Measurements from ENCODE around the gene STK33. TPM values are rescaled to one million over a fixed set of nuclear protein-coding genes. Genes with fewer than 3 reads are reported as not detected.

The STK33 gene
- total RNA-seq, 4 donors from 2014 or later = 0.76 TPM; not detected in 3

DNA sequence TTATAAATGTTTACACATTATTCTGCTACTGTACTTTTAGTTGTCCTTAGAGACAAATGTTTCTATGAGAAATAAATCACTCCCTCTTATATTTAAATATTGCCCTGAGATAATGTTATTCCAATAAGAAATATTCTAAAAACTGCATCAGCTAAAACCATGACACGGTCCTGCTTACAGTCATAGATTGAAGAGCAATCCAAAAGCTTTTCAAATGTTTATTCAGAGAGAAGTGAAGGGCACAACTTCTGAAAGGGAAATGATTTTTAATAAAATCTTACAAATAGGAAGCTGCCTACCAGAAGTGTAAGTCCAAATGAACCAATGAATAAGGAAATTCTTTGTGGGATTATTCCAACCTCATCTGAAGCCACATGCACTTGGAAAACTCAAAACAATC lies 49.2 kb downstream of the STK33 start:
- Histone ChIP-seq H3K4me1 (no peaks in the 10 kb centered on the region), H3K27me3 (peaks cover 5% of the 10 kb centered on the region), H3K4me3 (no peak overlapping the region), H3K9me3 (no peaks in the 10 kb centered on the region), H3K36me3 (no peaks in the 10 kb centered on the region), H3K27ac (no peak overlapping the region)
- 54% methylated on average over 1 of the region's 1 CpG for WGBS
- no peak for DNase-seq (ENCODE audit: low spot score in 2 of 2)
- no peak for TF ChIP-seq CTCF (IDR thresholded peaks at IDR 0.05)
- no peak for TF ChIP-seq EP300 (IDR thresholded peaks at IDR 0.05)
- TF ChIP-seq POLR2A (IDR thresholded peaks at IDR 0.05) = no peak
- no peak for TF ChIP-seq POLR2AphosphoS5 (IDR thresholded peaks at IDR 0.05)

- no peak for TF ChIP-seq POLR2AphosphoS5 (IDR thresholded peaks at IDR 0.05)
- TF ChIP-seq CTCF (IDR thresholded peaks at IDR 0.05) = no peak
- TF ChIP-seq POLR2A (IDR thresholded peaks at IDR 0.05) = no peak
- no peak for TF ChIP-seq EP300 (IDR thresholded peaks at IDR 0.05)
- 62% methylated on average over 1 of the region's 1 CpG for WGBS
- DNase-seq (ENCODE audit: low spot score in 2 of 2) = no peak
- Histone ChIP-seq H3K9me3 (no peaks in the 10 kb centered on the region), H3K36me3 (no peaks in the 10 kb centered on the region), H3K27me3 (peaks cover 5% of the 10 kb centered on the region), H3K27ac (no peak overlapping the region), H3K4me3 (no peak overlapping the region), H3K4me1 (no peaks in the 10 kb centered on the region)
Observed at GRCh38 chr11:8543278-8543677, 50.8 kb downstream of the STK33 start.

- Histone ChIP-seq H3K4me3 (no peak overlapping the region), H3K9me3 (no peaks in the 10 kb centered on the region), H3K27me3 (peaks cover 5% of the 10 kb centered on the region), H3K27ac (no peak overlapping the region), H3K36me3 (no peaks in the 10 kb centered on the region), H3K4me1 (no peaks in the 10 kb centered on the region)
- 61% methylated on average over 1 of the region's 1 CpG for WGBS
- TF ChIP-seq CTCF (IDR thresholded peaks at IDR 0.05) = no peak
- no peak for DNase-seq (ENCODE audit: low spot score in 2 of 2)
Observed at GRCh38 chr11:8541448-8541847, 52.6 kb downstream of the STK33 start.

DNA sequence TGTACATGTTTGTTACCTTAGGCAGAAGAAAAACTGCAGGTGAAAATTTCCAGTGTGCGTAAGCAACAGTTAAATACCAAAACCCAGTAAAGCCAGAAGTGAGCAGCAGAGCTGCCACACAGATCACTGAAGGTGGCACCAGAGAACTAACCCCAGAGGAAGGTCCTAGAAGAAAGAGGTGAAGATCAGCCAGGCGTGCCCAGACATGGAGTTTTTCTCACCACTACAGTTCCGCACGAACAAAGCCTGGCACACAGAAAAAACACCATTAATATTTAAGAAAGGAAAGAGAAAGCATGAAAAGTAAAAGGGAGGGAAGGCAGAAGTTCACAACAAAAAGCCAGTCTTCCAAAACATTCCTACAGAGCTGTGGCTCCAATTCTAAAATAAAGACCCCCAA lies 60.7 kb downstream of the STK33 start:
- DNase-seq (ENCODE audit: low spot score in 2 of 2) = no peak
- no peak overlapping the region for H3K27ac ChIP-seq

GRCh38 chr11:8532475-8532874 lies 61.6 kb downstream of the STK33 start:
- TF ChIP-seq EP300 (IDR thresholded peaks at IDR 0.05) (no peak), POLR2AphosphoS5 (IDR thresholded peaks at IDR 0.05) (no peak)
- WGBS = 80% methylated on average over 2 of the region's 2 CpGs
- Histone ChIP-seq H3K27me3 (no peaks in the 10 kb centered on the region), H3K36me3 (no peaks in the 10 kb centered on the region), H3K9me3 (no peaks in the 10 kb centered on the region), H3K4me1 (no peaks in the 10 kb centered on the region), H3K27ac (no peak overlapping the region), H3K4me3 (no peak overlapping the region)
- DNase-seq (ENCODE audit: low spot score in 2 of 2) = no peak

More for the DNA sequence above, 60.7 kb downstream of the STK33 start:
- WGBS = 57% methylated on average over 4 of the region's 4 CpGs
- H3K36me3 ChIP-seq = no peaks in the 10 kb centered on the region
- no peaks in the 10 kb centered on the region for H3K4me1 ChIP-seq
- no peaks in the 10 kb centered on the region for H3K9me3 ChIP-seq
- no peak overlapping the region for H3K4me3 ChIP-seq
- H3K27me3 ChIP-seq = no peaks in the 10 kb centered on the region
- TF ChIP-seq CTCF (IDR thresholded peaks at IDR 0.05) = no peak
- no peak for TF ChIP-seq POLR2AphosphoS5 (IDR thresholded peaks at IDR 0.05)
- no peak for TF ChIP-seq POLR2A (IDR thresholded peaks at IDR 0.05)
- TF ChIP-seq EP300 (IDR thresholded peaks at IDR 0.05) = no peak

DNA sequence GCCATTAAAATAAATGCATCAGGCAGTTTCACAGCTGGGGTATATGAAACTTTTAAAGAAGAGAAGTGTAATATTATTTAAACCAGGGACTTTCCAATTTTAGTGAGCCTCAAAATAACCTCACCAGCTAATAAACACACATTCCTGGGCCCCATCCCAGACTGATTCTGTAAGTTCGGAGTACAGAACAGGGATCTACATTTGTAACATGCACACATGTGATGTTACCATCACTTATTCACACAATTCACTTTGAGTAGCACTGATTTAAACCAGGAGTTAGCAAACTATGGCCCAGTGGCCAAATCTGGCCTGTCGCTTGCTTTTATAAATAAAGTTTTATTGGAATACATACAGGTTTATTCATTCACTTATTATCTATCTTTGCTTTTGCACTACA lies 62.0 kb downstream of the STK33 start:
- 86% methylated on average over 2 of the region's 2 CpGs for WGBS
- Histone ChIP-seq H3K27ac (no peak overlapping the region), H3K27me3 (no peaks in the 10 kb centered on the region), H3K4me3 (no peak overlapping the region), H3K9me3 (no peaks in the 10 kb centered on the region), H3K36me3 (no peaks in the 10 kb centered on the region), H3K4me1 (no peaks in the 10 kb centered on the region)
- DNase-seq (ENCODE audit: low spot score in 2 of 2) = no peak
- no peak for TF ChIP-seq POLR2AphosphoS5 (IDR thresholded peaks at IDR 0.05)
- no peak for TF ChIP-seq EP300 (IDR thresholded peaks at IDR 0.05)
- TF ChIP-seq POLR2A (IDR thresholded peaks at IDR 0.05) = no peak
- no peak for TF ChIP-seq CTCF (IDR thresholded peaks at IDR 0.05)
